Measurements from ENCODE around the gene DFFB.

GRCh38 chr1:3896396-3897000 is 39.2 kb downstream of the DFFB start:
- TF ChIP-seq POLR2A (IDR thresholded peaks at IDR 0.05) (no peak), CTCF (IDR thresholded peaks at IDR 0.05) (no peak)
